ENCODE data around the gene MTLN. TPM values are rescaled to one million over a fixed set of nuclear protein-coding genes. Genes with fewer than 3 reads are reported as not detected.
A peak's percentile ranks its signal among the peaks of the same experiment; 100 is the strongest.
"Not testable (repeated sequence)": the region's sequence is repeated elsewhere in the genome, so short reads cannot be mapped to it uniquely, and the experiment has no call there.

MTLN gene
- total RNA-seq, 2 experiments from 2014 or later: 80.2 to 92.1 TPM

DNA sequence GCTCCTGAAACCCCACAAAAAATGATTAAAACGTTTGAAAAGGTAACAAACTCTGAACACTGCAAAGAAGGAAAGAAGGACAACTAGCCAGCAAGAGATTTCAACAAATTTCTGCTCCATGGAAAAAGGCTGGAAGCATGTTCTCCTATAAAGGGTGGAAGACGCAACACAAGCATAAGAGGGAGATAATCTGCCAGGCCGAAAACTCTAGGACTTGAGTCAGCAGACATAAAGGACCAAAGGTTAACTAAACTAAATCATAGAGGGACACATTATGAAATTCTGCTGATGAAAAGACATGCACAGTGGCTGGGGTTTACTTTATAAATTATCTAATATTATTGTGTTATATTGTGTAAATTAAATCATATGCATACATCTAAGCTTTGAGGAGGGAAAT, 14.3 kb downstream of the MTLN start:
- Mint-ChIP-seq H3K9me3 (no peaks in the 10 kb centered on the region), H3K36me3 (ENCODE audit: low read depth) (no peaks in the 10 kb centered on the region), H3K27ac (no peak overlapping the region), H3K4me3 (no peak overlapping the region), H3K4me1 (ENCODE audit: low read depth) (no peaks in the 10 kb centered on the region), H3K27me3 (no peaks in the 10 kb centered on the region)
- ChIA-PET CTCF (no interaction called here), POLR2A (no interaction called here)
- intact Hi-C loops (cut with micrococcal nuclease): no loop called here
- DNase-seq (no peak), ATAC-seq (no peak)
- TF ChIP-seq CTCF (IDR thresholded peaks at IDR 0.05): no peak

GRCh38 chr2:110197452-110197851, 14.9 kb downstream of the MTLN start:
- H3K27me3 Mint-ChIP-seq: no peaks in the 10 kb centered on the region
- TF ChIP-seq CTCF (IDR thresholded peaks at IDR 0.05): no peak
- CTCF ChIA-PET: no interaction called here

DNA sequence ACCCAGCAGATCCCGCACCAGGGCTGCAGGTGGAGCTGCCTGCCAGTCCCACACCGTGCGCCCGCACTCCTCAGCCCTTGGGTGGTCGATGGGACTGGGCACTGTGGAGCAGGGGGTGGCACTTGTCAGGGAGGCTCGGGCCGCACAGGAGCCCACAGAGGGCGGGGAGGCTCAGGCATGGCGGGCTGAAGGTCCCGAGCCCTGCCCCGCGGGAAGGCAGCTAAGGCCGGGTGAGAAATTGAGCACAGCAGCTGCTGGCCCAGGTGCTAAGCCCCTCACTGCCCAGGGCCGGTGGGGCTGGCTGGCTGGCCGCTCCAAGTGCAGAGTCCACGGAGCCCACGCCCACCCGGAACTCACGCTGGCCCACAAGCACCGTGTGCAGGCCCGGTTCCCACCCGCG, 22.2 kb downstream of the MTLN start:
- H3K36me3 Mint-ChIP-seq (ENCODE audit: low read depth); H3K4me1 Mint-ChIP-seq (ENCODE audit: low read depth); intact Hi-C loops (cut with micrococcal nuclease); H3K27me3 Mint-ChIP-seq; H3K27ac Mint-ChIP-seq; ATAC-seq; DNase-seq; H3K4me3 Mint-ChIP-seq; POLR2A ChIA-PET; H3K9me3 Mint-ChIP-seq; CTCF ChIA-PET: not testable (repeated sequence)

More at GRCh38 chr2:110197452-110197851, 14.9 kb downstream of the MTLN start:
- H3K36me3 Mint-ChIP-seq (ENCODE audit: low read depth): no peaks in the 10 kb centered on the region
- H3K4me1 Mint-ChIP-seq (ENCODE audit: low read depth): no peaks in the 10 kb centered on the region
- H3K27ac Mint-ChIP-seq: no peak overlapping the region
- ATAC-seq (no peak), DNase-seq (no peak)
- intact Hi-C loops (cut with micrococcal nuclease): no loop called here
- POLR2A ChIA-PET: interaction anchor here (1.0 kb wide), 1 partner anchor 8 kb away, joined by 3 read pairs; no protein-coding TSS in a partner anchor
- H3K9me3 Mint-ChIP-seq: no peaks in the 10 kb centered on the region
- no peak overlapping the region for H3K4me3 Mint-ChIP-seq

DNA sequence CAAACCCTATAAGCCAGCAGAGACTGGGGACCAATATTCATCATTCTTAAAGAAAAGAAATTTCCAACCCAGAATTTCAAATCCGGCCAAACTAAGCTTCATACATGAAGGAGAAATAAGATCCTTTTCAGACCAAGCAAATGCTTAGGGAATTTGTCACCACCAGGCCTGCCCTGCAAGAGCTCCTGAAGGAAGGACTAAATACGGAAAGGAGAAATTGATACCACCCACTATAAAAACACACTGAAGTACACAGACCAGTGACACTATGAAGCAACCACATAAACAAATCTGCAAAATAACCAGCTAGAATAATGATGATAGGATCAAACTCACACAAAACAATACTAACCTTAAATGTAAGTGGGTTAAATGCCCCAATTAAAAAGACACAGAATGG, 29.9 kb downstream of the MTLN start:
- ATAC-seq (no peak), DNase-seq (no peak)
- Mint-ChIP-seq H3K27ac (no peak overlapping the region), H3K4me1 (ENCODE audit: low read depth) (no peaks in the 10 kb centered on the region), H3K4me3 (no peak overlapping the region), H3K36me3 (ENCODE audit: low read depth) (no peaks in the 10 kb centered on the region), H3K27me3 (peaks cover 9% of the 10 kb centered on the region), H3K9me3 (peaks cover 20% of the 10 kb centered on the region)
- TF ChIP-seq CTCF (IDR thresholded peaks at IDR 0.05): no peak
- ChIA-PET POLR2A (no interaction called here), CTCF (no interaction called here)
- intact Hi-C loops (cut with micrococcal nuclease): no loop called here

DNA sequence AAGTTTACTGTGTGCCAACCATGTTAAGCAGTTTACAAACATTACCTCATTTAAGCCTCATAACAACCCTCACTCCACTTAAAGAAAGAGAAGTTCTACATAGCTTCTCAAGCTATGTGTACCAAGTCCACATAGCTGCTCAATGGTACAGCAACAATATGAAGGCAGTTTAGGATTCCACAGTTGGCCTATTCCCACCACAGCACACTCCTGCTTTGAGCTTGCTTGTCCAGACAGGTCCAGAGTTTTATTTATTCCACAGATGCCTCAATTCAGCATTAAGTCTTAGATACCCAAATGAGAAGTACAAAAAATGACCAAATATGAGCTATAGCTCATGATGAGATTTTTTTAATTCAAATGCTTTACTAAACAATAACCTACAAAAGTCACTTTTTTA, 32.3 kb downstream of the MTLN start:
- no peaks in the 10 kb centered on the region for H3K4me1 Mint-ChIP-seq (ENCODE audit: low read depth)
- no peak overlapping the region for H3K27ac Mint-ChIP-seq
- no peak for TF ChIP-seq CTCF (IDR thresholded peaks at IDR 0.05)
- H3K9me3 Mint-ChIP-seq: peaks cover 17% of the 10 kb centered on the region
- peaks cover 9% of the 10 kb centered on the region for H3K27me3 Mint-ChIP-seq
- no peak overlapping the region for H3K4me3 Mint-ChIP-seq
- ChIA-PET CTCF (interaction anchor here (0.8 to 2.9 kb wide), 3 partner anchors 9 to 23 kb away, joined by 3 to 10 read pairs (median 4); no protein-coding TSS in a partner anchor), POLR2A (no interaction called here)
- ATAC-seq (no peak), DNase-seq (no peak)
- no peaks in the 10 kb centered on the region for H3K36me3 Mint-ChIP-seq (ENCODE audit: low read depth)
- intact Hi-C loops (cut with micrococcal nuclease): no loop called here

GRCh38 chr2:110173523-110173922, 38.8 kb downstream of the MTLN start:
- H3K4me1 Mint-ChIP-seq (ENCODE audit: low read depth): peaks cover 4% of the 10 kb centered on the region
- intact Hi-C loops (cut with micrococcal nuclease): no loop called here
- DNase-seq (no peak), ATAC-seq (peak; percentile 53)
- no peak overlapping the region for H3K27ac Mint-ChIP-seq
- ChIA-PET POLR2A (no interaction called here), CTCF (no interaction called here)
- H3K36me3 Mint-ChIP-seq (ENCODE audit: low read depth): no peaks in the 10 kb centered on the region
- no peak overlapping the region for H3K4me3 Mint-ChIP-seq
- TF ChIP-seq CTCF (IDR thresholded peaks at IDR 0.05): no peak
- no peaks in the 10 kb centered on the region for H3K27me3 Mint-ChIP-seq
- H3K9me3 Mint-ChIP-seq: no peaks in the 10 kb centered on the region

Data from activated CD8-positive, alpha-beta T cell treated with anti-CD3 and anti-CD28 coated beads for 36 hours (primary cell).